Prostate gland (tissue), 2 donors: Measurements from ENCODE around the gene NBEA.

Source experiments
- POLR2A ChIP-seq: fragments of 450-650 bp; IDR thresholded peaks from one replicate; pipeline ENCODE4 v1.6.1; 2016; ENCODE audit warnings: antibody characterized with exemption, mild to moderate bottlenecking
- POLR2AphosphoS5 ChIP-seq: sonication (generic); formaldehyde crosslinking; IDR thresholded peaks from one replicate; pipeline ENCODE4 v1.6.1; 2017; ENCODE audit warnings: antibody characterized with exemption
- TF ChIP-seq, protein P1 (sequence below), 4 experiments: fragments of 200-600 bp in 2 of 4; fragments of 450-650 bp in 2 of 4; sonication (generic) in 2 of 4; IDR thresholded peaks; 1 replicate in 3 of 4; 2 replicates in 1 of 4; pipeline ENCODE4 v1.5.1; 2016 to 2019; ENCODE audit warnings: antibody characterized with exemption in 4 of 4, mild to moderate bottlenecking in 2 of 4, moderate library complexity in 2 of 4

- TF ChIP-seq, protein P1, sequence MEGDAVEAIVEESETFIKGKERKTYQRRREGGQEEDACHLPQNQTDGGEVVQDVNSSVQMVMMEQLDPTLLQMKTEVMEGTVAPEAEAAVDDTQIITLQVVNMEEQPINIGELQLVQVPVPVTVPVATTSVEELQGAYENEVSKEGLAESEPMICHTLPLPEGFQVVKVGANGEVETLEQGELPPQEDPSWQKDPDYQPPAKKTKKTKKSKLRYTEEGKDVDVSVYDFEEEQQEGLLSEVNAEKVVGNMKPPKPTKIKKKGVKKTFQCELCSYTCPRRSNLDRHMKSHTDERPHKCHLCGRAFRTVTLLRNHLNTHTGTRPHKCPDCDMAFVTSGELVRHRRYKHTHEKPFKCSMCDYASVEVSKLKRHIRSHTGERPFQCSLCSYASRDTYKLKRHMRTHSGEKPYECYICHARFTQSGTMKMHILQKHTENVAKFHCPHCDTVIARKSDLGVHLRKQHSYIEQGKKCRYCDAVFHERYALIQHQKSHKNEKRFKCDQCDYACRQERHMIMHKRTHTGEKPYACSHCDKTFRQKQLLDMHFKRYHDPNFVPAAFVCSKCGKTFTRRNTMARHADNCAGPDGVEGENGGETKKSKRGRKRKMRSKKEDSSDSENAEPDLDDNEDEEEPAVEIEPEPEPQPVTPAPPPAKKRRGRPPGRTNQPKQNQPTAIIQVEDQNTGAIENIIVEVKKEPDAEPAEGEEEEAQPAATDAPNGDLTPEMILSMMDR (IDR thresholded peaks at IDR 0.05) = no peak
- TF ChIP-seq POLR2A (no peak), POLR2AphosphoS5 (no peak)
Measured at GRCh38 chr13:35599384-35599783, 657.3 kb downstream of the NBEA start.
